GM12878 (cell line): Measurements from ENCODE around the gene SPATA3.

Experiments
- ESRRA ChIP-seq: IDR thresholded peaks from 2 replicates; pipeline ENCODE4 v1.6.1; 2012; ENCODE audit warnings: mild to moderate bottlenecking, low read length, improper control_type of control experiment
- EZH2 ChIP-seq: IDR thresholded peaks from 2 replicates; pipeline ENCODE4 v1.6.1; 2012; ENCODE audit warnings: low read depth, mild to moderate bottlenecking, control low read depth, inconsistent platforms, low read length, borderline replicate concordance; ENCODE audit not compliant: control insufficient read depth
- KDM1A ChIP-seq: fragments of 200-600 bp; sonication (generic); IDR thresholded peaks from 2 replicates; pipeline ENCODE4 v1.6.1; 2016; ENCODE audit warnings: borderline replicate concordance
- SUZ12 ChIP-seq: fragments of 200-600 bp; sonication (generic); IDR thresholded peaks from one replicate; pipeline ENCODE4 v1.6.1; 2018; ENCODE audit warnings: antibody characterized with exemption, mild to moderate bottlenecking; ENCODE audit not compliant: unreplicated experiment
- YY1 ChIP-seq: IDR thresholded peaks from 2 replicates; pipeline ENCODE4 v1.6.1; 2011; ENCODE audit warnings: low read depth, mild to moderate bottlenecking, low read length
- ZSCAN29 ChIP-seq: fragments of 450-650 bp; IDR thresholded peaks from 2 replicates; pipeline ENCODE4 v1.6.1; 2017; ENCODE audit warnings: mild to moderate bottlenecking, moderate library complexity

DNA sequence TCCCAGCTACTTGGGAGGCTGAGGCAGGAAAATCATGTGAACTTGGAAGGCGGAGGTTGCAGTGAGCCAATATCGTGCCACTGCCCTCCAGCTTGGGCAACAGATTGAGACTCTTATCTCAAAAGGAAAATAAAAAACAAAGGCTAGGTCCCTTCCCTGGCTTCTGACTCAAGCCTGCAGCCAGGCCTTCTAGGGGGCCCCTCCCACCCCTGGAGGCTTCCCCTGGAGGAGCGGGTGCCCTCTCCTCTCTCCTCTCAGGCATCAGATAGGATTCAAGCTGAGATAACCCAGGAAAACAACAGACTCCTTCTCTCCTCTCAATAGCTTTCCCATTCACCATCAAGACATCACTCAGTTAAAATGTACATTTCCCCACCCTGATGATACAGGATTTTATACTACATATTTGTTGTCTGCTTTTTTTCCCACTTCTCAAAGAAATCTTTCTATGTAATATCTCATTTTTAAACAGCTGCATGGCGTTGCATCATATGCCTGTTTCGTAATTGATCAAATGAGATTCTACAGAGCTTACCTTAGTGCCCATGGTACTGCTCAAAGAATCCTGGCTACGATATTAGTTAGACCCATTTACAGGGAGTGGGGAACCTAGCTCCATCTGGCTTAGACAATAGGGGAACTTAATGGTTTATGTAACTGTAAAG, 20.8 kb downstream of the SPATA3 start:
- no peak for TF ChIP-seq ZSCAN29
- no peak for TF ChIP-seq KDM1A
- TF ChIP-seq SUZ12: no peak
- no peak for TF ChIP-seq ESRRA
- TF ChIP-seq EZH2: no peak
- TF ChIP-seq YY1: no peak
